B cell (primary cell): Measurements from ENCODE around the gene KSR2. TPM values are rescaled to one million over a fixed set of nuclear protein-coding genes. Genes with fewer than 3 reads are reported as not detected.

Source experiments
- ATAC-seq: fragments of 200-7000 bp; cut with Tn5 transposase; one replicate; pipeline ENCODE4 v1.10.0; 2021; ENCODE audit warnings: low read depth, mild to moderate bottlenecking, moderate number of reproducible peaks, moderate library complexity
- CTCF ChIA-PET: fragments of 350-600 bp; sonication (Branson Sonifier 250); formaldehyde crosslinking; loops from one replicate; lab custom pipeline; 2021; ENCODE audit warnings: antibody characterized with exemption, inconsistent platforms; lab: Charles Lee
- POLR2A ChIA-PET: fragments of 350-600 bp; sonication (Branson Sonifier 250); formaldehyde crosslinking; loops from one replicate; lab custom pipeline; 2021; ENCODE audit warnings: antibody characterized with exemption; lab: Charles Lee
- DNase-seq: peaks from one replicate; pipeline ENCODE4 v3.0.0; 2013
- H2AFZ ChIP-seq: 2 replicates; pipeline ENCODE4 v1.6.1; 2012; ENCODE audit warnings: mild to moderate bottlenecking, low read depth, low read length; ENCODE audit not compliant: insufficient read depth, poor library complexity, severe bottlenecking
- H3K27ac ChIP-seq, 2 donors: 1 replicate in 1 of 2; 2 replicates in 1 of 2; pipeline ENCODE4 v1.5.1; 2012 to 2013; ENCODE audit warnings: low read length in 2 of 2, mild to moderate bottlenecking in 2 of 2, moderate library complexity in 1 of 2
- H3K27me3 ChIP-seq, 4 experiments: fragments of 200-600 bp in 1 of 4; sonication (generic) in 1 of 4; replicated peaks in 1 of 4; 1 replicate in 2 of 4; 2 replicates in 2 of 4; pipeline versions ENCODE4 v1.6.1 to v1.7.0; 2013 to 2016; ENCODE audit warnings: low read length in 3 of 4, mild to moderate bottlenecking in 2 of 4, mixed read lengths in 1 of 4, moderate library complexity in 1 of 4; ENCODE audit not compliant: insufficient read depth in 4 of 4, control insufficient read depth in 3 of 4; ENCODE audit errors: control extremely low read depth in 1 of 4
- H3K36me3 ChIP-seq, 2 experiments: replicated peaks in 1 of 2; 1 replicate in 1 of 2; 2 replicates in 1 of 2; pipeline versions ENCODE4 v1.6.1 to v1.7.1; 2013; ENCODE audit warnings: low read length in 1 of 2; ENCODE audit not compliant: insufficient read depth in 2 of 2, control insufficient read depth in 1 of 2; ENCODE audit errors: control extremely low read depth in 1 of 2, extremely low read depth in 1 of 2
- H3K4me1 ChIP-seq, 2 donors: fragments of 200-600 bp in 1 of 2; sonication (generic) in 1 of 2; 1 replicate in 1 of 2; 2 replicates in 1 of 2; pipeline versions ENCODE4 v1.5.1 to v1.6.1; 2013 to 2017; ENCODE audit warnings: low read length in 2 of 2; ENCODE audit not compliant: control insufficient read depth in 2 of 2, insufficient read depth in 2 of 2
- H3K4me2 ChIP-seq: replicated peaks from 2 replicates; pipeline ENCODE3; 2012; ENCODE audit warnings: mild to moderate bottlenecking, low read depth, low read length; ENCODE audit not compliant: poor library complexity, severe bottlenecking
- H3K4me3 ChIP-seq, 5 experiments: fragments of 200-600 bp in 1 of 5; sonication (generic) in 1 of 5; 1 replicate in 3 of 5; 2 replicates in 2 of 5; pipeline versions ENCODE4 v1.5.1 to v1.7.0; 2011 to 2016; ENCODE audit warnings: low read length in 4 of 5, mild to moderate bottlenecking in 4 of 5, low read depth in 2 of 5, control low read depth in 1 of 5, moderate library complexity in 1 of 5; ENCODE audit not compliant: insufficient read depth in 1 of 5; ENCODE audit errors: control extremely low read depth in 1 of 5, extremely low read depth in 1 of 5
- H3K79me2 ChIP-seq: fragments of 200-600 bp; sonication (generic); one replicate; pipeline ENCODE4 v1.6.0; 2016; ENCODE audit warnings: low read length; ENCODE audit not compliant: control insufficient read depth, insufficient read depth
- H3K9ac ChIP-seq: fragments of 200-600 bp; sonication (generic); 2 replicates; pipeline ENCODE4 v1.6.1; 2017; ENCODE audit warnings: mild to moderate bottlenecking, low read length, moderate library complexity
- H3K9me3 ChIP-seq, 3 donors: one replicate each; pipeline versions ENCODE4 v1.6.1 to v1.7.1; 2013; ENCODE audit warnings: low read length in 2 of 3; ENCODE audit not compliant: control insufficient read depth in 2 of 3, insufficient read depth in 1 of 3; ENCODE audit errors: control extremely low read depth in 1 of 3
- H4K20me1 ChIP-seq: 2 replicates; pipeline ENCODE4 v1.6.0; 2012; ENCODE audit warnings: mild to moderate bottlenecking, low read length; ENCODE audit not compliant: insufficient read depth, control insufficient read depth, poor library complexity, severe bottlenecking
- H3K27ac Mint-ChIP-seq: one replicate; pipeline ENCODE4 v1.8.0; 2021; ENCODE audit warnings: mixed read lengths
- H3K27me3 Mint-ChIP-seq: one replicate; pipeline ENCODE4 v1.8.0; 2021; ENCODE audit warnings: mixed read lengths
- H3K4me1 Mint-ChIP-seq: one replicate; pipeline ENCODE4 v1.8.0; 2021; ENCODE audit warnings: mixed read lengths
- H3K4me3 Mint-ChIP-seq: one replicate; pipeline ENCODE4 v1.8.0; 2021; ENCODE audit warnings: mixed read lengths
- H3K9me3 Mint-ChIP-seq: one replicate; pipeline ENCODE4 v1.8.0; 2022; ENCODE audit warnings: mixed read lengths; ENCODE audit not compliant: insufficient read depth
- EZH2 ChIP-seq: IDR thresholded peaks from 2 replicates; pipeline ENCODE4 v1.6.1; 2012; ENCODE audit warnings: borderline replicate concordance, low read depth, mild to moderate bottlenecking, moderate library complexity, low read length; ENCODE audit not compliant: insufficient read depth, poor library complexity, severe bottlenecking
- WGBS: methylation state at CpG from one replicate; pipeline ENCODE4 v1.1.5; 2013; ENCODE audit warnings: missing lambda C conversion rate; ENCODE audit not compliant: insufficient coverage; 5-methylcytosine and 5-hydroxymethylcytosine counted together
- intact Hi-C: fragments of 100-400 bp; cut with micrococcal nuclease; formaldehyde crosslinking; loops from one replicate; pipeline ENCODE4 v1.10.0; 2022
- polyA plus RNA-seq: library from polyadenylated mRNA; depleted of rRNA; stranded (reverse); fragments of >200 nt; gene quantifications from 2 replicates; pipeline ENCODE4 v1.2.3, GENCODE V29; 2012
- total RNA-seq, 2 donors: library from RNA; stranded (reverse); fragments of 120-200 nt in 1 of 2; gene quantifications; 1 replicate in 1 of 2; 2 replicates in 1 of 2; pipeline versions ENCODE4 v1.2.3 to v1.2.4, GENCODE V29; 2013 to 2022
- TF ChIP-seq, protein P1 (sequence below): fragments of 200-600 bp; IDR thresholded peaks from one replicate; pipeline ENCODE4 v1.8.0; 2022; ENCODE audit warnings: antibody characterized with exemption, mild to moderate bottlenecking

KSR2 gene
- total and polyA plus RNA-seq, 2 donors (not counting 1 experiment from before 2014, with no cell fraction given) = not detected

DNA sequence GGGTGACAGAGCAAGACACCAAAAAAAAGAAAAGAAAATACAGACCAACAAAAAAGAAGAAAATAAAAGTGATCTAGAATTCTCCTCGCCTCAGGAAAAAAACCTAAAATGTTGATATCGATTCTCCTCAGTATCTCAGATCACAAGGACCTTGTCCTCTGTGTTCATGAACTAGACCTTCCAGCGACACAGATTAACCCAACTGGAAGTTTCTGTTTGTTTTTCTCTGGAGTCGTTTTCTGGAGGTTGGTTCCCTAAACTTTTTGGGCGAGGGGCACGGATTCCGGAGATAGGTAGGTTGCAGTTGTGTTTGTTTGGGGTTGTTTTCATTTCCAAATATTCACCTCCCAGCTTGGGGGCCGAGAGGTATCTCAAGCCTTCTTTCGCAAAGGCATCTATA is 47.2 kb upstream of the KSR2 start:
- Mint-ChIP-seq H3K4me3 (peak overlapping the region; percentile 91), H3K27me3 (no peaks in the 10 kb centered on the region), H3K27ac (no peak overlapping the region), H3K4me1 (peaks cover 16% of the 10 kb centered on the region), H3K9me3 (no peaks in the 10 kb centered on the region)
- TF ChIP-seq EZH2 = no peak
- TF ChIP-seq, protein P1, sequence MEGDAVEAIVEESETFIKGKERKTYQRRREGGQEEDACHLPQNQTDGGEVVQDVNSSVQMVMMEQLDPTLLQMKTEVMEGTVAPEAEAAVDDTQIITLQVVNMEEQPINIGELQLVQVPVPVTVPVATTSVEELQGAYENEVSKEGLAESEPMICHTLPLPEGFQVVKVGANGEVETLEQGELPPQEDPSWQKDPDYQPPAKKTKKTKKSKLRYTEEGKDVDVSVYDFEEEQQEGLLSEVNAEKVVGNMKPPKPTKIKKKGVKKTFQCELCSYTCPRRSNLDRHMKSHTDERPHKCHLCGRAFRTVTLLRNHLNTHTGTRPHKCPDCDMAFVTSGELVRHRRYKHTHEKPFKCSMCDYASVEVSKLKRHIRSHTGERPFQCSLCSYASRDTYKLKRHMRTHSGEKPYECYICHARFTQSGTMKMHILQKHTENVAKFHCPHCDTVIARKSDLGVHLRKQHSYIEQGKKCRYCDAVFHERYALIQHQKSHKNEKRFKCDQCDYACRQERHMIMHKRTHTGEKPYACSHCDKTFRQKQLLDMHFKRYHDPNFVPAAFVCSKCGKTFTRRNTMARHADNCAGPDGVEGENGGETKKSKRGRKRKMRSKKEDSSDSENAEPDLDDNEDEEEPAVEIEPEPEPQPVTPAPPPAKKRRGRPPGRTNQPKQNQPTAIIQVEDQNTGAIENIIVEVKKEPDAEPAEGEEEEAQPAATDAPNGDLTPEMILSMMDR = no peak
- Histone ChIP-seq H3K27me3 (no peaks in the 10 kb centered on the region), H3K4me1 (peaks cover 11 to 16% of the 10 kb centered on the region in 2 donors), H3K9ac (peak overlapping the region; percentile 83), H3K4me3 (peak overlapping the region in 3 of 5 experiments; percentile 74 to 92 (median 81)), H2AFZ (peak overlapping the region; percentile 97), H3K4me2 (peak overlapping the region; percentile 88), H3K36me3 (peaks cover 0 to 19% of the 10 kb centered on the region in 2 experiments), H3K9me3 (no peaks in the 10 kb centered on the region), H3K79me2 (peaks cover 20% of the 10 kb centered on the region), H4K20me1 (no peaks in the 10 kb centered on the region), H3K27ac (no peak overlapping the region)
- ChIA-PET POLR2A (interaction anchor here (0.5 kb wide), 1 partner anchor 1820 kb away, joined by 5 read pairs; no protein-coding TSS in a partner anchor), CTCF (interaction anchor here (0.6 to 1.6 kb wide), 2 partner anchors 105 to 673 kb away, joined by 3 to 5 read pairs; no protein-coding TSS in a partner anchor)
- DNase-seq (no peak), ATAC-seq (no peak)
- WGBS = 33% methylated on average over 1 of the region's 9 CpGs
- intact Hi-C loops = loop anchor here (1.0 to 2.0 kb wide), 4 partner anchors 44 to 1651 kb away; partner anchors contain the start of genes PEBP1 and SUDS3

DNA sequence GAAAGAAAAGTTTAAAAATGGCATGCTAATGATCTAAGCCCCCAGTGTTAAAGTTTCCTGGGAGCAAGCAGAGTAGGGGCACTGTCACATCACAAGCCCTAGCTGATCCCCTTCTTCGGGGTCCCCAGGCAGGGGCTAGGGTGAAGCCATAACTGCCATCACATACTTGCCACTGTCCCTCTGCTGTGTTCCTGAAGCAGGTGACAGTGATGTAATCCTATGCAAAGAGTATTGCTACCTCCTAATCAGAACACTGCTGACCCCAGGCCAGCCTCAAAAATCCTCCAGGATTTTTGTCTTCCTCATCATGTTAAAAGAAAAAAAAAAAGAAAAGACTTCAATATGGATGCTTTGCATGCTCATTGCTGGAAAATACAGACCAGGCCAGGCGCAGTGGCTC is 46.5 kb upstream of the KSR2 start:
- intact Hi-C loops = no loop called here

More for the DNA sequence above, 46.5 kb upstream of the KSR2 start:
- no peaks in the 10 kb centered on the region for H3K9me3 Mint-ChIP-seq
- H3K36me3 ChIP-seq = peaks cover 0 to 13% of the 10 kb centered on the region in 2 experiments
- no peaks in the 10 kb centered on the region for H3K27me3 ChIP-seq
- no peak for TF ChIP-seq EZH2
- TF ChIP-seq, protein P1 = no peak
- no peaks in the 10 kb centered on the region for H4K20me1 ChIP-seq
- CTCF ChIA-PET = interaction anchor here (1.6 kb wide), 1 partner anchor 106 kb away, joined by 5 read pairs; no protein-coding TSS in a partner anchor
- H2AFZ ChIP-seq = no peak overlapping the region
- H3K4me1 ChIP-seq = peaks cover 11 to 16% of the 10 kb centered on the region in 2 donors
- H3K9ac ChIP-seq = no peak overlapping the region
- H3K4me2 ChIP-seq = no peak overlapping the region
- no peak overlapping the region for H3K4me3 ChIP-seq
- H3K9me3 ChIP-seq = no peaks in the 10 kb centered on the region
- WGBS = 100% methylated on average over 1 of the region's 2 CpGs
- ATAC-seq (no peak), DNase-seq (no peak)
- peaks cover 20% of the 10 kb centered on the region for H3K79me2 ChIP-seq
- no peak overlapping the region for H3K27ac ChIP-seq
- no peak overlapping the region for H3K27ac Mint-ChIP-seq
- no peak overlapping the region for H3K4me3 Mint-ChIP-seq
- POLR2A ChIA-PET = no interaction called here
- peaks cover 16% of the 10 kb centered on the region for H3K4me1 Mint-ChIP-seq
- H3K27me3 Mint-ChIP-seq = no peaks in the 10 kb centered on the region
